WTC11 (cell line): Measurements from ENCODE around the gene BRICD5. TPM values are rescaled to one million over a fixed set of nuclear protein-coding genes. Genes with fewer than 3 reads are reported as not detected.

ENCODE experiments used
- ATAC-seq: fragments of 200-7000 bp; cut with Tn5 transposase; 2 replicates; pipeline ENCODE4 v1.10.0; 2021; ENCODE audit warnings: mild to moderate bottlenecking, moderate library complexity
- CTCF ChIA-PET: fragments of 300-600 bp; sonication (Branson Sonifier 250); formaldehyde crosslinking; loops from one replicate; lab custom pipeline; 2021; ENCODE audit warnings: antibody characterized with exemption; lab: Charles Lee
- POLR2A ChIA-PET: fragments of 350-600 bp; sonication (Branson Sonifier 250); formaldehyde crosslinking; loops from one replicate; lab custom pipeline; 2021; ENCODE audit warnings: antibody characterized with exemption; lab: Charles Lee
- DNase-seq: peaks from one replicate; pipeline ENCODE4 v3.0.0; 2021; ENCODE audit warnings: low spot score
- H3K27ac Mint-ChIP-seq: 2 replicates; pipeline ENCODE4 v1.8.0; 2021; ENCODE audit warnings: mixed read lengths
- H3K27me3 Mint-ChIP-seq: 2 replicates; pipeline ENCODE4 v1.8.0; 2021; ENCODE audit warnings: low read depth, mild to moderate bottlenecking, moderate library complexity, mixed read lengths
- H3K36me3 Mint-ChIP-seq: 2 replicates; pipeline ENCODE4 v1.8.0; 2021; ENCODE audit warnings: mixed read lengths
- H3K4me1 Mint-ChIP-seq: 2 replicates; pipeline ENCODE4 v1.8.0; 2022; ENCODE audit warnings: mixed read lengths
- H3K4me3 Mint-ChIP-seq: 2 replicates; pipeline ENCODE4 v1.8.0; 2021; ENCODE audit warnings: mild to moderate bottlenecking, moderate library complexity, mixed read lengths
- H3K9me3 Mint-ChIP-seq: 2 replicates; pipeline ENCODE4 v1.8.0; 2021; ENCODE audit warnings: mixed read lengths
- ARID4B ChIP-seq: sonication (generic); formaldehyde crosslinking; IDR thresholded peaks from 2 replicates; pipeline ENCODE4 v1.8.0; 2023; ENCODE audit warnings: missing genetic modification reagents, mild to moderate bottlenecking, borderline replicate concordance
- ATF6 ChIP-seq: sonication (generic); formaldehyde crosslinking; IDR thresholded peaks from 2 replicates; pipeline ENCODE4 v1.8.1; 2023; ENCODE audit warnings: mild to moderate bottlenecking, missing genetic modification reagents
- E2F1 ChIP-seq: sonication (generic); formaldehyde crosslinking; IDR thresholded peaks from 2 replicates; pipeline ENCODE4 v1.8.0; 2022; ENCODE audit warnings: mild to moderate bottlenecking, missing genetic modification reagents
- ERG ChIP-seq: fragments of 250-450 bp; sonication (Bioruptor Pico); IDR thresholded peaks from 2 replicates; pipeline ENCODE4 v1.8.0; 2021; ENCODE audit warnings: mild to moderate bottlenecking
- FOXJ3 ChIP-seq: sonication (generic); formaldehyde crosslinking; IDR thresholded peaks from 2 replicates; pipeline ENCODE4 v1.9.0; 2021; ENCODE audit warnings: missing genetic modification reagents, mild to moderate bottlenecking, borderline replicate concordance
- GRHL2 ChIP-seq: fragments of 250-450 bp; sonication (Bioruptor Pico); IDR thresholded peaks from 2 replicates; pipeline ENCODE4 v1.8.0; 2022; ENCODE audit warnings: mild to moderate bottlenecking, moderate library complexity; ENCODE audit not compliant: insufficient replicate concordance, severe bottlenecking
- HMGXB4 ChIP-seq: sonication (generic); formaldehyde crosslinking; IDR thresholded peaks from 2 replicates; pipeline ENCODE4 v1.8.1; 2023; ENCODE audit warnings: mild to moderate bottlenecking, moderate library complexity, missing genetic modification reagents
- IRF2 ChIP-seq: sonication (generic); formaldehyde crosslinking; IDR thresholded peaks from 2 replicates; pipeline ENCODE4 v1.8.0; 2022; ENCODE audit warnings: low read depth, missing genetic modification reagents, borderline replicate concordance
- MAX ChIP-seq: sonication (generic); formaldehyde crosslinking; IDR thresholded peaks from 2 replicates; pipeline ENCODE4 v1.8.0; 2022; ENCODE audit warnings: mild to moderate bottlenecking, missing genetic modification reagents
- PRDM15 ChIP-seq: sonication (generic); formaldehyde crosslinking; IDR thresholded peaks from 2 replicates; pipeline ENCODE4 v1.8.0; 2022; ENCODE audit warnings: missing genetic modification reagents
- ZNF425 ChIP-seq: fragments of 250-450 bp; sonication (Bioruptor Pico); conservative IDR thresholded peaks from 2 replicates; pipeline ENCODE4 v1.9.0; 2021; ENCODE audit warnings: mild to moderate bottlenecking
- ZNF671 ChIP-seq: fragments of 250-450 bp; sonication (Bioruptor Pico); IDR thresholded peaks from 2 replicates; pipeline ENCODE4 v1.8.0; 2021; ENCODE audit warnings: mild to moderate bottlenecking
- total RNA-seq: library from RNA; stranded (reverse); gene quantifications from 3 replicates; pipeline ENCODE4 v1.2.3, GENCODE V29; 2021

The BRICD5 gene
- total RNA-seq, 1 experiment from 2014 or later: 13.6 TPM

- TF ChIP-seq ATF6 (no peak), ARID4B (CRISPR knock-in tag) (0 out of 2 replicates have a peak, but pooled peaks have one; percentile 23), ERG (peak; percentile 54; the same call in 1 of the 2 replicates), MAX (CRISPR knock-in tag) (peak; percentile 52; the same call in 1 of the 2 replicates), PRDM15 (CRISPR knock-in tag) (no peak; the same call in 1 of the 2 replicates), GRHL2 (no peak), FOXJ3 (CRISPR knock-in tag) (no peak), HMGXB4 (CRISPR knock-in tag) (peak; percentile 25; the same call in 1 of the 2 replicates)
Measured at GRCh38 chr16:2178321-2179106, 32.1 kb downstream of the BRICD5 start (continued).

GRCh38 chr16:2177561-2177960 is 33.1 kb downstream of the BRICD5 start:
- Mint-ChIP-seq H3K9me3 (no peaks in the 10 kb centered on the region), H3K36me3 (peaks cover 16% of the 10 kb centered on the region), H3K4me3 (no peak overlapping the region), H3K4me1 (0 out of 2 replicates have a peak, but pooled peaks cover 3% of the 10 kb centered on the region), H3K27ac (no peak overlapping the region), H3K27me3 (no peaks in the 10 kb centered on the region)
- ChIA-PET CTCF (interaction anchor here (0.8 kb wide), 1 partner anchor 17 kb away, joined by 3 read pairs; no protein-coding TSS in a partner anchor), POLR2A (no interaction called here)
- no peak for DNase-seq
- TF ChIP-seq ZNF425 (CRISPR knock-in tag): no peak
- 0 out of 2 replicates have a peak, but pooled peaks have one; percentile 10 for TF ChIP-seq ZNF671 (CRISPR knock-in tag)
- no peak for TF ChIP-seq IRF2 (CRISPR knock-in tag)
- no peak for TF ChIP-seq E2F1 (CRISPR knock-in tag)
- no peak for ATAC-seq
